GM23248 (cell line): ENCODE data around the gene TRIM14.

ENCODE experiments used
- EZH2 ChIP-seq: fragments of 200-600 bp; sonication (generic); IDR thresholded peaks from 2 replicates; pipeline ENCODE4 v1.6.1; 2018; ENCODE audit warnings: antibody characterized with exemption, mild to moderate bottlenecking; ENCODE audit not compliant: insufficient read depth, poor library complexity, severe bottlenecking
- EZH2phosphoT487 ChIP-seq: fragments of 200-600 bp; sonication (generic); IDR thresholded peaks from 2 replicates; pipeline ENCODE4 v1.6.1; 2018; ENCODE audit warnings: antibody characterized with exemption, moderate library complexity, mild to moderate bottlenecking, low read depth; ENCODE audit not compliant: insufficient read depth

DNA sequence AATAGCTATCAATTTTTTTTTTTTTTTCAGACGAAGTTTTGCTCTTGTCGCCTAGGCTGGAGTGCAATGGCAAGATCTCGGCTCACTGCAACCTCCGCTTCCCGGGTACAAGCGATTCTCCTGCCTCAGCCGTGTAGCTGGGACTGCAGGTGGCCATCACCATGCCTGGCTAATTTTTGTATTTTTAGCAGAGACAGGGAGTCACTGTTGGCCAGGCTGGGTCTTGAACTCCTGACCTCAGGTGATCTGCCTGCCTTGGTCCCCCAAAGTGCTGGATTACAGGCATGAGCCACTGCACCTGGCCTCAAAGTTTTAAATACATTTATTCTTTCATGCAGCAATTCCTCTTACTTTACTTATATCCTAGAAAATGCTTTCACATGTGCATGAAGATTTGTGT is 17.6 kb downstream of the TRIM14 start:
- TF ChIP-seq EZH2phosphoT487: no peak
- no peak for TF ChIP-seq EZH2
